ENCODE measurements around the gene SPNS3.
A peak's percentile ranks its signal among the peaks of the same experiment; 100 is the strongest.

The SPNS3 gene

GRCh38 chr17:4475463-4475862 lies 41.7 kb downstream of the SPNS3 start:
- H3K4me3 ChIP-seq (ENCODE audit: low read length), result no peak overlapping the region
- no peak for DNase-seq (ENCODE audit: low read depth)
- TF ChIP-seq CTCF (IDR thresholded peaks at IDR 0.05; ENCODE audit: insufficient read depth, low read depth, low read length, missing control alignments), result no peak

DNA sequence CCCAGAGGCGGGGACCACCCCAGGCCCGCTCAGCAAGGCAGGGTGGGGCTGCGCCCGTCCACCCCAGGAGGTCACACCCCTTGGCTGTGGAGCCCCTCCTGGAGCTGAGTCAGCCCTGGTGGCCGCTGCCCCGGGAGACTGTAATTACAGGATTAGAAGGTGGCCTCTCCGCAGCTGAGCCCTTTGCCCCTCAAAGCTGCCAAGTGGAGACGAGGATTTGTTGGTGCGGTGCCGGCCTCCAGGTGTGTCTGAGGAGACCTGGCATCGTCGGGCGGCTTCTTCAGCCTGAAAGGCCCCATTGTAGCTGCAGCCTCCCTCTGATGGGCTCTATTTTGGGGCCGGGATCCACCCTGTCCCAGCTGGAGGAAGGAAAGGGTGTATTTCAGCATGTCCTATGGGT lies 42.3 kb downstream of the SPNS3 start:
- TF ChIP-seq CTCF (IDR thresholded peaks at IDR 0.05; ENCODE audit: insufficient read depth, low read depth, low read length, missing control alignments), result no peak
- no peak overlapping the region for H3K4me3 ChIP-seq (ENCODE audit: low read length)
- no peak for DNase-seq (ENCODE audit: low read depth)

GRCh38 chr17:4476511-4477070 lies 42.9 kb downstream of the SPNS3 start:
- TF ChIP-seq CTCF (IDR thresholded peaks at IDR 0.05; ENCODE audit: insufficient read depth, low read depth, low read length, missing control alignments), result no peak
- H3K4me3 ChIP-seq (ENCODE audit: low read length), result no peak overlapping the region
- DNase-seq (ENCODE audit: low read depth), result peak; percentile 16

GRCh38 chr17:4477255-4477791 lies 43.6 kb downstream of the SPNS3 start:
- DNase-seq (ENCODE audit: low read depth), result peak; percentile 30
- H3K4me3 ChIP-seq (ENCODE audit: low read length), result no peak overlapping the region
- TF ChIP-seq CTCF (IDR thresholded peaks at IDR 0.05; ENCODE audit: insufficient read depth, low read depth, low read length, missing control alignments), result no peak

GRCh38 chr17:4478318-4478830 lies 44.6 kb downstream of the SPNS3 start:
- no peak overlapping the region for H3K4me3 ChIP-seq (ENCODE audit: low read length)
- TF ChIP-seq CTCF (IDR thresholded peaks at IDR 0.05; ENCODE audit: insufficient read depth, low read depth, low read length, missing control alignments), result no peak
- no peak for DNase-seq (ENCODE audit: low read depth)

- DNase-seq (ENCODE audit: low read depth), result no peak
- H3K4me3 ChIP-seq (ENCODE audit: low read length), result no peak overlapping the region
- TF ChIP-seq CTCF (IDR thresholded peaks at IDR 0.05; ENCODE audit: insufficient read depth, low read depth, low read length, missing control alignments), result no peak
Measured at GRCh38 chr17:4479340-4479981, 45.7 kb downstream of the SPNS3 start.

Data from epithelial cell of esophagus (primary cell).